Liver (tissue), 9 donors: ENCODE data around the gene UNC5B. TPM values are rescaled to one million over a fixed set of nuclear protein-coding genes. Genes with fewer than 3 reads are reported as not detected.

Experiments used
- DNase-seq: peaks from one replicate; pipeline ENCODE4 v3.0.0-alpha.2; 2017; ENCODE audit warnings: low spot score
- H3K27ac ChIP-seq, 2 donors: one replicate each; pipeline ENCODE4 v1.7.0; 2013; ENCODE audit warnings: inconsistent platforms in 2 of 2, low read length in 2 of 2, control low read depth in 1 of 2, low read depth in 1 of 2, mild to moderate bottlenecking in 1 of 2
- H3K27me3 ChIP-seq, 4 donors: one replicate each; pipeline versions ENCODE4 v1.6.1 to v1.7.0; 2013; ENCODE audit warnings: low read length in 3 of 4, inconsistent platforms in 1 of 4, mild to moderate bottlenecking in 1 of 4, moderate library complexity in 1 of 4; ENCODE audit not compliant: control insufficient read depth in 4 of 4, insufficient read depth in 4 of 4
- H3K36me3 ChIP-seq, 4 donors: one replicate each; pipeline versions ENCODE4 v1.6.1 to v1.7.0; 2013; ENCODE audit warnings: low read length in 3 of 4, mild to moderate bottlenecking in 3 of 4, low read depth in 1 of 4, moderate library complexity in 1 of 4; ENCODE audit not compliant: control insufficient read depth in 4 of 4, insufficient read depth in 3 of 4
- H3K4me1 ChIP-seq, 4 donors: one replicate each; pipeline versions ENCODE4 v1.6.1 to v1.7.0; 2013; ENCODE audit warnings: low read length in 3 of 4, mild to moderate bottlenecking in 3 of 4, moderate library complexity in 1 of 4; ENCODE audit not compliant: control insufficient read depth in 4 of 4, insufficient read depth in 4 of 4
- H3K4me3 ChIP-seq, 3 donors: one replicate each; pipeline versions ENCODE4 v1.6.1 to v1.7.0; 2013; ENCODE audit warnings: low read length in 3 of 3, control low read depth in 1 of 3, low read depth in 1 of 3, mild to moderate bottlenecking in 1 of 3
- H3K9ac ChIP-seq, 2 donors: one replicate each; pipeline ENCODE4 v1.7.0; 2013; ENCODE audit warnings: low read length in 2 of 2, mild to moderate bottlenecking in 2 of 2, moderate library complexity in 2 of 2, control low read depth in 1 of 2, low read depth in 1 of 2
- H3K9me3 ChIP-seq, 4 donors: one replicate each; pipeline versions ENCODE4 v1.6.1 to v1.7.0; 2013; ENCODE audit warnings: low read length in 3 of 4; ENCODE audit not compliant: control insufficient read depth in 4 of 4
- ATF3 ChIP-seq: IDR thresholded peaks from 2 replicates; pipeline ENCODE4 v1.6.1; 2016; ENCODE audit warnings: antibody characterized with exemption
- CTCF ChIP-seq: fragments of 150-350 bp; IDR thresholded peaks from 2 replicates; pipeline ENCODE4 v1.5.1; 2017; ENCODE audit warnings: improper control_type of control experiment, low read depth, low read length; ENCODE audit not compliant: missing input control
- EGR1 ChIP-seq, 2 donors: IDR thresholded peaks; 2 replicates each; pipeline ENCODE4 v1.6.1; 2016 to 2018; ENCODE audit warnings: antibody characterized with exemption in 2 of 2, low read depth in 2 of 2
- FOXA1 ChIP-seq: IDR thresholded peaks from 2 replicates; pipeline ENCODE4 v1.6.1; 2016; ENCODE audit warnings: antibody characterized with exemption
- FOXA2 ChIP-seq: IDR thresholded peaks from 2 replicates; pipeline ENCODE4 v1.6.1; 2016; ENCODE audit warnings: antibody characterized with exemption
- HNF4A ChIP-seq, 2 donors: conservative IDR thresholded peaks; 2 replicates each; pipeline ENCODE4 v1.6.1; 2016; ENCODE audit warnings: antibody characterized with exemption in 2 of 2, mild to moderate bottlenecking in 2 of 2
- HNF4G ChIP-seq: IDR thresholded peaks from 2 replicates; pipeline ENCODE4 v1.6.1; 2016; ENCODE audit warnings: antibody characterized with exemption
- JUND ChIP-seq, 2 donors: IDR thresholded peaks; 2 replicates each; pipeline ENCODE4 v1.6.1; 2016; ENCODE audit warnings: antibody characterized with exemption in 2 of 2
- NR2F2 ChIP-seq: IDR thresholded peaks from 2 replicates; pipeline ENCODE4 v1.6.1; 2016; ENCODE audit warnings: antibody characterized with exemption
- RAD21 ChIP-seq, 2 donors: IDR thresholded peaks; 2 replicates each; pipeline ENCODE4 v1.6.1; 2016; ENCODE audit warnings: antibody characterized with exemption in 2 of 2, mild to moderate bottlenecking in 2 of 2
- REST ChIP-seq: IDR thresholded peaks from 2 replicates; pipeline ENCODE4 v1.6.1; 2016; ENCODE audit warnings: antibody characterized with exemption, mild to moderate bottlenecking
- RXRA ChIP-seq, 2 donors: IDR thresholded peaks; 2 replicates each; pipeline ENCODE4 v1.6.1; 2017 to 2018; ENCODE audit warnings: antibody characterized with exemption in 2 of 2, mild to moderate bottlenecking in 1 of 2
- SP1 ChIP-seq: IDR thresholded peaks from 2 replicates; pipeline ENCODE4 v1.6.1; 2018; ENCODE audit warnings: antibody characterized with exemption, mild to moderate bottlenecking
- TAF1 ChIP-seq: conservative IDR thresholded peaks from 2 replicates; pipeline ENCODE4 v1.6.1; 2016; ENCODE audit warnings: antibody characterized with exemption, mild to moderate bottlenecking
- YY1 ChIP-seq: IDR thresholded peaks from 2 replicates; pipeline ENCODE4 v1.6.1; 2016; ENCODE audit warnings: antibody characterized with exemption, mild to moderate bottlenecking
- ZBTB33 ChIP-seq: IDR thresholded peaks from 2 replicates; pipeline ENCODE4 v1.6.1; 2016; ENCODE audit warnings: antibody characterized with exemption
- WGBS: extraction: QIAGEN DNeasy Blood & Tissue Kit; methylation state at CpG from one replicate; pipeline ENCODE4 v1.1.7; 2013; 5-methylcytosine and 5-hydroxymethylcytosine counted together
- polyA plus RNA-seq, 2 donors: library from polyadenylated mRNA; stranded (reverse) in 1 of 2; unstranded in 1 of 2; fragments of 200-250 nt in 1 of 2; fragments of >200 nt in 1 of 2; fragmentation: Nextera tagmentation in 1 of 2; extraction: Ambion mirVana in 1 of 2; gene quantifications; one replicate each; pipeline versions ENCODE4 v1.2.1 to v1.2.3, GENCODE V29; 2013 to 2015
- total RNA-seq, 2 donors: library from RNA; depleted of rRNA; stranded (reverse); fragments of >200 nt; gene quantifications; one replicate each; pipeline ENCODE4 v1.2.3, GENCODE V29; 2014
- donor health status: healthy.
- donor health status: healthy.
- donor health status: healthy.
- donor health status: healthy.
- donor health status: healthy.

Gene UNC5B
- total and polyA plus RNA-seq, 4 donors: 0.56 to 1.8 (median 1.3) TPM

- H3K4me1 ChIP-seq: peaks cover 0 to 15% (median 1%) of the 10 kb centered on the region in 4 donors
- H3K9me3 ChIP-seq: no peaks in the 10 kb centered on the region
- WGBS: 83% methylated on average over 11 of the region's 11 CpGs
- TF ChIP-seq ATF3: no peak
- TF ChIP-seq HNF4A (conservative IDR thresholded peaks at IDR 0.05): no peak
- no peak for TF ChIP-seq YY1
- no peak for TF ChIP-seq RXRA (IDR thresholded peaks at IDR 0.05)
- TF ChIP-seq HNF4G: no peak
- no peak for TF ChIP-seq FOXA1
- no peak for TF ChIP-seq TAF1
- TF ChIP-seq REST: no peak
- no peak for TF ChIP-seq JUND (IDR thresholded peaks at IDR 0.05)
- no peak for TF ChIP-seq EGR1 (IDR thresholded peaks at IDR 0.05; ENCODE audit: low read depth in 2 of 2)
- no peak for TF ChIP-seq NR2F2
- no peak for TF ChIP-seq CTCF
- no peaks in the 10 kb centered on the region for H3K27me3 ChIP-seq
- H3K9ac ChIP-seq: no peak overlapping the region
- no peak overlapping the region for H3K4me3 ChIP-seq
- no peak for DNase-seq
- no peaks in the 10 kb centered on the region for H3K36me3 ChIP-seq
- no peak overlapping the region for H3K27ac ChIP-seq
Measured at GRCh38 chr10:71231206-71231605, 18.8 kb downstream of the UNC5B start.

GRCh38 chr10:71232089-71232998 is 20.0 kb downstream of the UNC5B start:
- H3K9me3 ChIP-seq: no peaks in the 10 kb centered on the region
- no peaks in the 10 kb centered on the region for H3K27me3 ChIP-seq
- DNase-seq: no peak
- H3K4me1 ChIP-seq: peaks cover 0 to 15% (median 1%) of the 10 kb centered on the region in 4 donors
- 74% methylated on average over 13 of the region's 13 CpGs for WGBS
- no peak overlapping the region for H3K4me3 ChIP-seq
- no peak overlapping the region for H3K9ac ChIP-seq
- H3K27ac ChIP-seq: no peak overlapping the region
- no peaks in the 10 kb centered on the region for H3K36me3 ChIP-seq
- TF ChIP-seq SP1 (no peak), CTCF (no peak), FOXA1 (no peak), ZBTB33 (no peak), FOXA2 (no peak), ATF3 (no peak), EGR1 (IDR thresholded peaks at IDR 0.05; ENCODE audit: low read depth in 2 of 2) (no peak), RAD21 (IDR thresholded peaks at IDR 0.05) (no peak)
